Measurements from ENCODE around the gene KLC1.

DNA sequence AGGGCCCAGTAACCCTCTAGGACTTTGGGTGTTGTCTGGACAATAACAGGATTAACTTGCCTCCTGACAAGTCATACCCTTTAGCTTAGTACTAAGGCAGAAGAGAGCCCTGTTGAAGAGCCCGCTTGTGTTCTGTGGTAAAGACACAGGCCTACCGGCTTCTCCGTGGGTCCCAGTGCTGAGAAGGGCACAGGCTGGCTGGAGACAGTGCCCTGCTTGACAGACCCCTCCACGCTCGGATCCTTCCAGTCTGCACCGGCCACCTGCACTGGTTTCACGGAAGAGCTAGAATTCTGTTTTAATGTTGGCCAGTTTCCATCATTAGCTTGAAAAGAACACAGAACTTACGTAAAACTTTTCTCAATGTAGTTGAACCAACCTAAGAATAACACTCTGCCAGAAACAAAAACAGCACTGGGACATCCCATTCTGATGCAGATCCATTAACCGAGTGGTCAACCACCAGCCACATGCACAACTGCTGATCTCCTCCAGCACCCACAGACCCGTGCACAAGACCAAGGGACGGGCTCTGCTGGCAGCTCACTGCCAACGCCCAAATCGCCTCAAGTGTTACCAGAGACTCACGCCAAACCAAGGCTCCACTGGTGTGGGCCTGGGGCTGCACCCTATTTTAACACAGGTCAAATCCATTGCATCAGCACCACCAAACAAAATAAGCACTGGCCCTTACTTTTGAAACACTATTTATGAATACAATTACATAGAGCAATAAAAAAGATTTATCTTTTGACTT, 113.7 kb downstream of the KLC1 start:
- TF ChIP-seq, protein P1, sequence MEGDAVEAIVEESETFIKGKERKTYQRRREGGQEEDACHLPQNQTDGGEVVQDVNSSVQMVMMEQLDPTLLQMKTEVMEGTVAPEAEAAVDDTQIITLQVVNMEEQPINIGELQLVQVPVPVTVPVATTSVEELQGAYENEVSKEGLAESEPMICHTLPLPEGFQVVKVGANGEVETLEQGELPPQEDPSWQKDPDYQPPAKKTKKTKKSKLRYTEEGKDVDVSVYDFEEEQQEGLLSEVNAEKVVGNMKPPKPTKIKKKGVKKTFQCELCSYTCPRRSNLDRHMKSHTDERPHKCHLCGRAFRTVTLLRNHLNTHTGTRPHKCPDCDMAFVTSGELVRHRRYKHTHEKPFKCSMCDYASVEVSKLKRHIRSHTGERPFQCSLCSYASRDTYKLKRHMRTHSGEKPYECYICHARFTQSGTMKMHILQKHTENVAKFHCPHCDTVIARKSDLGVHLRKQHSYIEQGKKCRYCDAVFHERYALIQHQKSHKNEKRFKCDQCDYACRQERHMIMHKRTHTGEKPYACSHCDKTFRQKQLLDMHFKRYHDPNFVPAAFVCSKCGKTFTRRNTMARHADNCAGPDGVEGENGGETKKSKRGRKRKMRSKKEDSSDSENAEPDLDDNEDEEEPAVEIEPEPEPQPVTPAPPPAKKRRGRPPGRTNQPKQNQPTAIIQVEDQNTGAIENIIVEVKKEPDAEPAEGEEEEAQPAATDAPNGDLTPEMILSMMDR (IDR thresholded peaks at IDR 0.05; ENCODE audit: insufficient read depth, low read depth, low read length) = no peak
- TF ChIP-seq EZH2 (IDR thresholded peaks at IDR 0.05; ENCODE audit: insufficient read depth, low read length) = no peak
